Activated naive CD8-positive, alpha-beta T cell treated with anti-CD3 and anti-CD28 coated beads for 36 hours (primary cell): ENCODE measurements around the gene DNAJC2. TPM values are rescaled to one million over a fixed set of nuclear protein-coding genes. Genes with fewer than 3 reads are reported as not detected.
"Not testable (repeated sequence)": the region's sequence is repeated elsewhere in the genome, so short reads cannot be mapped to it uniquely, and the experiment has no call there.

Source experiments
- DNase-seq: peaks from one replicate; pipeline ENCODE4 v3.0.0; 2021
- H3K27ac Mint-ChIP-seq: one replicate; pipeline ENCODE4 v1.8.0; 2022; ENCODE audit warnings: mild to moderate bottlenecking, moderate library complexity, mixed read lengths
- H3K27me3 Mint-ChIP-seq: one replicate; pipeline ENCODE4 v1.8.0; 2022; ENCODE audit warnings: mild to moderate bottlenecking, mixed read lengths
- H3K36me3 Mint-ChIP-seq: one replicate; pipeline ENCODE4 v1.8.0; 2021; ENCODE audit warnings: mild to moderate bottlenecking, mixed read lengths
- H3K4me1 Mint-ChIP-seq: one replicate; pipeline ENCODE4 v1.8.0; 2021; ENCODE audit warnings: mixed read lengths
- H3K4me3 Mint-ChIP-seq: one replicate; pipeline ENCODE4 v1.8.0; 2022; ENCODE audit warnings: mild to moderate bottlenecking, moderate library complexity, mixed read lengths
- H3K9me3 Mint-ChIP-seq: one replicate; pipeline ENCODE4 v1.8.0; 2022; ENCODE audit warnings: mixed read lengths
- total RNA-seq, 2 experiments: library from RNA; stranded (reverse); gene quantifications; one replicate each; pipeline ENCODE4 v1.2.3, GENCODE V29; 2021

Gene DNAJC2
- total RNA-seq, 2 experiments from 2014 or later, result 61.5 to 66.8 TPM

GRCh38 chr7:103299660-103300059 lies 44.9 kb downstream of the DNAJC2 start:
- H3K4me1 Mint-ChIP-seq, result peaks cover 50% of the 10 kb centered on the region
- no peak for DNase-seq
- H3K36me3 Mint-ChIP-seq, result peaks cover 34% of the 10 kb centered on the region
- H3K9me3 Mint-ChIP-seq, result peaks cover 4% of the 10 kb centered on the region
- no peak overlapping the region for H3K27ac Mint-ChIP-seq
- no peak overlapping the region for H3K4me3 Mint-ChIP-seq
- H3K27me3 Mint-ChIP-seq, result no peaks in the 10 kb centered on the region

GRCh38 chr7:103297837-103298179 lies 46.8 kb downstream of the DNAJC2 start:
- Mint-ChIP-seq H3K4me1 (peaks cover 36% of the 10 kb centered on the region), H3K36me3 (peaks cover 19% of the 10 kb centered on the region), H3K4me3 (peak overlapping the region; percentile 96), H3K27me3 (no peaks in the 10 kb centered on the region), H3K9me3 (no peaks in the 10 kb centered on the region), H3K27ac (peak overlapping the region; percentile 79)
- no peak for DNase-seq

GRCh38 chr7:103296901-103297836 lies 47.4 kb downstream of the DNAJC2 start, which contains the start of gene PMPCB:
Gene PMPCB (plus strand): TSS chr7:103297435. CDS start chr7:103297460, 25 bp downstream.
- Mint-ChIP-seq H3K36me3 (peaks cover 16% of the 10 kb centered on the region), H3K9me3 (no peaks in the 10 kb centered on the region), H3K27me3 (no peaks in the 10 kb centered on the region), H3K4me3 (peak within 1 kb of the TSS; percentile 96), H3K27ac (peak within 1 kb of the TSS; percentile 79), H3K4me1 (peaks cover 32% of the 10 kb centered on the region)
- peak; percentile 93 for DNase-seq

GRCh38 chr7:103293526-103293925 lies 51.0 kb downstream of the DNAJC2 start:
- Mint-ChIP-seq H3K4me1 (peaks cover 13% of the 10 kb centered on the region), H3K4me3 (no peak overlapping the region), H3K27ac (no peak overlapping the region), H3K9me3 (no peaks in the 10 kb centered on the region), H3K27me3 (peaks cover 13% of the 10 kb centered on the region), H3K36me3 (peaks cover 6% of the 10 kb centered on the region)
- DNase-seq, result no peak

- peaks cover 13% of the 10 kb centered on the region for H3K27me3 Mint-ChIP-seq
- no peak overlapping the region for H3K27ac Mint-ChIP-seq
- no peak for DNase-seq
- H3K4me3 Mint-ChIP-seq, result no peak overlapping the region
- H3K9me3 Mint-ChIP-seq, result no peaks in the 10 kb centered on the region
- no peaks in the 10 kb centered on the region for H3K36me3 Mint-ChIP-seq
- H3K4me1 Mint-ChIP-seq, result peaks cover 6% of the 10 kb centered on the region
Measured at GRCh38 chr7:103292122-103292521, 52.4 kb downstream of the DNAJC2 start.

- not testable (repeated sequence) for H3K27ac Mint-ChIP-seq, H3K9me3 Mint-ChIP-seq, H3K4me3 Mint-ChIP-seq
Measured at GRCh38 chr7:103282802-103283427, 61.7 kb downstream of the DNAJC2 start.

GRCh38 chr7:103280803-103281155 lies 63.8 kb downstream of the DNAJC2 start:
- not testable (repeated sequence) for H3K9me3 Mint-ChIP-seq, H3K27me3 Mint-ChIP-seq, H3K36me3 Mint-ChIP-seq
- H3K4me3 Mint-ChIP-seq, result peak overlapping the region; percentile 85
- DNase-seq, result peak; percentile 11
- peak overlapping the region; percentile 96 for H3K27ac Mint-ChIP-seq
- peaks cover 19% of the 10 kb centered on the region for H3K4me1 Mint-ChIP-seq

More at GRCh38 chr7:103282802-103283427, 61.7 kb downstream of the DNAJC2 start:
- DNase-seq, H3K27me3 Mint-ChIP-seq, H3K36me3 Mint-ChIP-seq: not testable (repeated sequence)
- H3K4me1 Mint-ChIP-seq, result peaks cover 18% of the 10 kb centered on the region

GRCh38 chr7:103279963-103280802 lies 64.4 kb downstream of the DNAJC2 start:
- H3K36me3 Mint-ChIP-seq, H3K27me3 Mint-ChIP-seq, H3K9me3 Mint-ChIP-seq: not testable (repeated sequence)
- H3K4me1 Mint-ChIP-seq, result peaks cover 19% of the 10 kb centered on the region
- H3K27ac Mint-ChIP-seq, result peak overlapping the region; percentile 96
- peak; percentile 92 for DNase-seq
- peak overlapping the region; percentile 85 for H3K4me3 Mint-ChIP-seq

GRCh38 chr7:103279636-103279962 lies 65.0 kb downstream of the DNAJC2 start:
- Mint-ChIP-seq H3K4me3 (peak overlapping the region; percentile 85), H3K27ac (peak overlapping the region; percentile 96), H3K4me1 (peaks cover 19% of the 10 kb centered on the region)
- H3K36me3 Mint-ChIP-seq, H3K9me3 Mint-ChIP-seq, DNase-seq, H3K27me3 Mint-ChIP-seq: not testable (repeated sequence)

- not testable (repeated sequence) for DNase-seq, H3K27ac Mint-ChIP-seq, H3K27me3 Mint-ChIP-seq, H3K9me3 Mint-ChIP-seq
- Mint-ChIP-seq H3K36me3 (peaks cover 13% of the 10 kb centered on the region), H3K4me3 (peak overlapping the region; percentile 40), H3K4me1 (peaks cover 19% of the 10 kb centered on the region)
Measured at GRCh38 chr7:103278195-103278594, 66.4 kb downstream of the DNAJC2 start.

GRCh38 chr7:103274867-103275266 lies 69.7 kb downstream of the DNAJC2 start:
- H3K27ac Mint-ChIP-seq, H3K4me3 Mint-ChIP-seq, H3K27me3 Mint-ChIP-seq, DNase-seq, H3K9me3 Mint-ChIP-seq: not testable (repeated sequence)
- peaks cover 11% of the 10 kb centered on the region for H3K4me1 Mint-ChIP-seq
- H3K36me3 Mint-ChIP-seq, result peaks cover 16% of the 10 kb centered on the region

- not testable (repeated sequence) for H3K4me1 Mint-ChIP-seq, H3K27ac Mint-ChIP-seq, H3K27me3 Mint-ChIP-seq, H3K9me3 Mint-ChIP-seq, DNase-seq, H3K4me3 Mint-ChIP-seq
- peaks cover 18% of the 10 kb centered on the region for H3K36me3 Mint-ChIP-seq
Measured at GRCh38 chr7:103273374-103273773, 71.2 kb downstream of the DNAJC2 start.

- H3K27ac Mint-ChIP-seq, result not testable (repeated sequence)
Measured at GRCh38 chr7:103266229-103266628, 78.3 kb downstream of the DNAJC2 start.

GRCh38 chr7:103264054-103264453 lies 80.5 kb downstream of the DNAJC2 start:
- not testable (repeated sequence) for H3K27ac Mint-ChIP-seq, H3K9me3 Mint-ChIP-seq, H3K4me3 Mint-ChIP-seq, H3K4me1 Mint-ChIP-seq, DNase-seq, H3K36me3 Mint-ChIP-seq, H3K27me3 Mint-ChIP-seq

More at GRCh38 chr7:103266229-103266628, 78.3 kb downstream of the DNAJC2 start:
- H3K4me3 Mint-ChIP-seq, DNase-seq, H3K4me1 Mint-ChIP-seq, H3K27me3 Mint-ChIP-seq, H3K9me3 Mint-ChIP-seq, H3K36me3 Mint-ChIP-seq: not testable (repeated sequence)
